Stimulated activated CD8-positive, alpha-beta memory T cell treated with anti-CD3 and anti-CD28 coated beads, Interleukin-7, amount 100 ng/mL, for 24 hours (primary cell): Measurements from ENCODE around the gene PEX19.

Experiments used
- DNase-seq: peaks from one replicate; pipeline ENCODE4 v3.0.0-alpha.2; 2020; ENCODE audit warnings: low read depth

PEX19 gene

GRCh38 chr1:160239582-160240299 lies 45.2 kb downstream of the PEX19 start:
- DNase-seq, result no peak

DNA sequence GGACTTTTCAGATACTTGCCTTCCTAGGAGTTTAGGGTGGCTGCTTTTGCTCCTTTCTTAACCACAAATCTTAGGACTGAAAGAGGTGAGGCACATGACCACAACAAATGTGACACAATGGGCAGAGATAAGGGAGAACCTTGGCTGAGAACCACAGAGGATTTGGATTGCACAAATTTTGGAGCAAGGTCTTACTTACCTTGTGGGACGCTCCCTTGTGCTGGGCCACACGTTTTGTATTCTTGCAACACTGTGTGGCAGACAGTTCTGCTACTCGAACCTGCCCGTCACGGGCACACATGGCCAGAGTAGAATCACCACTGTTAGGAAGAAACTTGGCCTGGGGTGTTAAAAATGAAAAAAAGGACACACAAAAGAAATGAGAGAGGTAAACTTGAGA lies 46.5 kb downstream of the PEX19 start:
- DNase-seq, result no peak

DNA sequence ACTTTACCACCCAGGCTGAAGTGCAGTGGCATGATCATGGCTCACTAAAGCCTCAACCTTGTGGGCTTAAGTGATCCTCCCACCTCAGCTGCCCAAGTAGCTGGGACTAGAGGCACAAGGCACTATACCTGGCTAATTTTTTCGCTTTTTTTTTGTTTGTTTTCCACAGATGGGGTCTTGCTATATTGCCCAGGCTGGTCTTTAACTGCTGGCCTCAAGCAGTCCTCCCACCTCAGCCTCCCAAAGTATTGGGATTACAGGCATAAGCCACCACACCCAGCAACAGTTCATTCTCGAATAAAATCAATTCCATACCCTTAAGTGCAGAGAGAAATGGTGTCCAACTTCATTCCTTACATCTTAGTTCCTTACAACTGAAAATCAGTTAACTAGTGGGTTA lies 47.4 kb downstream of the PEX19 start:
- DNase-seq, result no peak

- no peak for DNase-seq
Measured at GRCh38 chr1:160236806-160237205, 48.1 kb downstream of the PEX19 start.

DNA sequence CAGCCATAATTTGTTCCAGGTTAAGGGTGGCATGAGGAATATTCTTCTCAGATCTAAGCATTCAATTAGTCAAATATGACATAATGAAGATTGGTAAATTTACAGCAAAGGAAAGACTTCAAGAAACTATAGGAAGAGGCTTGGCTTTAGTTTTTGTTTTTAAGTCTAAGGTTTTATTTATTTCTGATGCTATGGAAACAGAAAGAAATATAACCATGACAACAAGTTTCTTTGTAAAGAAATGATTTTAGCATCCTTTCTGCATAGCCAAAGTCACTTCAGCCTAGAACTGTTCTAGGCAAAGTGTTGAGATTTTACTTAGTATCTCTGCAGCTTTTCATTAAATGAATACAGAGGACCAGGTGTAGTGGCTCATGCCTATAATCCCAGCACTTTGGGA lies 52.0 kb downstream of the PEX19 start:
- DNase-seq, result no peak

DNA sequence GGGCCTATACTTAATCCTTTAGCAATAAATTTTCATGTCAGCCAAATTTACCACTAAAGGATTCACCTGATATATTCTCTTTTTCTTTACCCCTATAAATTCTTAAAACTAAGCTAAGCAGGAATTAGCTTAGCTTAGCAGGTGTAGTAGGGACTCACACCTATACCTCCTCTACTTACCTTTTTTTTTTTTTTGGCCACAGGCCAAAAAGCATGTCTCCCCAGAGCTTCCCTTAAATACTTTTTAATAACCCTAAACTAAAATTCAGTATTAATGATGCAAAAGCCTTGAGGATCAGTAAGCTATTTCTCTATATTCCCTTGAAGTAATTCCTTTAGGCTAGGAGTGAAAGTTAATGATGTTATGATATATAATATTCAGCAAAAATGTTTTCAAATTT lies 56.5 kb downstream of the PEX19 start:
- DNase-seq, result no peak

DNA sequence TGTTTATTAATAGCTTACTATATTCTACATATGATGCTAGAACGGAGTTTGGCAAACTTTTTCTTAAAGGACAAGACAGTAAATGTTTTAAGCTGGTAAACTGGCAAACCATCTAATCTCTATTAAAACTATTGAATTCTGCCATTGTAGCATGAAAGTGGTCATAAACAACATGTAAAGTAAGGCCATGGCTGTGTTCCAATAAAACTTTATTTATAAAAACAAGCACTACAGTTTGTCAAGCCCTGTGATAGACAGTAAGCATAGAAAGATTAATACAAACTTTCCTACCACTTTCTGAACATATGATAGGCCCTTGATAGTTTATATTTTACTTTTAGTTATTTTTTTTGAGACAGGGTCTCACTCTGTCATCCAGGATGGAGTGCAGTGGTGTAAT lies 57.4 kb downstream of the PEX19 start:
- DNase-seq, result no peak

- DNase-seq, result no peak
Measured at GRCh38 chr1:160227034-160227433, 57.9 kb downstream of the PEX19 start.
